Keratinocyte (primary cell): Measurements from ENCODE around the gene RING1.

Experiments used
- EZH2 ChIP-seq: IDR thresholded peaks from one replicate; pipeline ENCODE4 v1.6.1; 2012; ENCODE audit warnings: inconsistent platforms, mild to moderate bottlenecking, low read length, moderate library complexity
- TF ChIP-seq, protein P1 (sequence below), 3 experiments: IDR thresholded peaks in 1 of 3; conservative IDR thresholded peaks in 1 of 3; optimal IDR thresholded peaks in 1 of 3; 2 replicates in 2 of 3; 3 replicates in 1 of 3; pipeline versions ENCODE3 to v1.5.1; 2011; ENCODE audit warnings: low read length in 3 of 3, mild to moderate bottlenecking in 3 of 3, moderate library complexity in 2 of 3, control low read depth in 1 of 3, inconsistent platforms in 1 of 3; ENCODE audit not compliant: insufficient read depth in 2 of 3; ENCODE audit errors: extremely low read depth in 1 of 3

DNA sequence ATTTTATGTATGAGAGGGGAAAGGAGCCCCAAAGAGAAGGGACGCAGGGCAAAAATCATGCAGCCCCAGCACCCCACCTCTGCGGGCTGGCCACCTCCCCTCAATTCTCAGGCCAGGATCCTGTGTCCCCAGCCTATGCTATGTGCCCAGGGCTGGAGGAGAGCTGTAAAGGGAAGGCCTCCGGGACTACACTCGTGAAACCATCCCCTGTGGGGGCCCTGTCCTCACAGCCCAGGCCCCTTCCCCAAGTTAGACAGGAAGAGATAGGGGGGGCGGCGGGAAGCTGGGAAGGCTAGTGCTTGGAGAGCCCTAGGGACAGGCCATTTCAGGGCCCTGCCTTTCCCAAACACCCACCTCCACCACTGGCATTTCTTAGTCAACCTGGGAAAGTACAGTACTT, 14.7 kb upstream of the RING1 start:
- TF ChIP-seq, protein P1, sequence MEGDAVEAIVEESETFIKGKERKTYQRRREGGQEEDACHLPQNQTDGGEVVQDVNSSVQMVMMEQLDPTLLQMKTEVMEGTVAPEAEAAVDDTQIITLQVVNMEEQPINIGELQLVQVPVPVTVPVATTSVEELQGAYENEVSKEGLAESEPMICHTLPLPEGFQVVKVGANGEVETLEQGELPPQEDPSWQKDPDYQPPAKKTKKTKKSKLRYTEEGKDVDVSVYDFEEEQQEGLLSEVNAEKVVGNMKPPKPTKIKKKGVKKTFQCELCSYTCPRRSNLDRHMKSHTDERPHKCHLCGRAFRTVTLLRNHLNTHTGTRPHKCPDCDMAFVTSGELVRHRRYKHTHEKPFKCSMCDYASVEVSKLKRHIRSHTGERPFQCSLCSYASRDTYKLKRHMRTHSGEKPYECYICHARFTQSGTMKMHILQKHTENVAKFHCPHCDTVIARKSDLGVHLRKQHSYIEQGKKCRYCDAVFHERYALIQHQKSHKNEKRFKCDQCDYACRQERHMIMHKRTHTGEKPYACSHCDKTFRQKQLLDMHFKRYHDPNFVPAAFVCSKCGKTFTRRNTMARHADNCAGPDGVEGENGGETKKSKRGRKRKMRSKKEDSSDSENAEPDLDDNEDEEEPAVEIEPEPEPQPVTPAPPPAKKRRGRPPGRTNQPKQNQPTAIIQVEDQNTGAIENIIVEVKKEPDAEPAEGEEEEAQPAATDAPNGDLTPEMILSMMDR (optimal IDR thresholded peaks at IDR 0.05 in 1 of 3, IDR thresholded peaks at IDR 0.05 in 1 of 3, conservative IDR thresholded peaks at IDR 0.05 in 1 of 3; ENCODE audit: extremely low read depth in 1 of 3, insufficient read depth in 2 of 3, low read length in 3 of 3), result no peak
- no peak for TF ChIP-seq EZH2
